HG02759 (cell line): ENCODE results near the gene PHTF2.

Experiments
- ATAC-seq: cut with Tn5 transposase; IDR thresholded peaks from one replicate; pipeline ENCODE4 v1.9.1; 2021; ENCODE audit warnings: mild to moderate bottlenecking, moderate library complexity; ENCODE audit not compliant: unreplicated experiment

PHTF2 gene

DNA sequence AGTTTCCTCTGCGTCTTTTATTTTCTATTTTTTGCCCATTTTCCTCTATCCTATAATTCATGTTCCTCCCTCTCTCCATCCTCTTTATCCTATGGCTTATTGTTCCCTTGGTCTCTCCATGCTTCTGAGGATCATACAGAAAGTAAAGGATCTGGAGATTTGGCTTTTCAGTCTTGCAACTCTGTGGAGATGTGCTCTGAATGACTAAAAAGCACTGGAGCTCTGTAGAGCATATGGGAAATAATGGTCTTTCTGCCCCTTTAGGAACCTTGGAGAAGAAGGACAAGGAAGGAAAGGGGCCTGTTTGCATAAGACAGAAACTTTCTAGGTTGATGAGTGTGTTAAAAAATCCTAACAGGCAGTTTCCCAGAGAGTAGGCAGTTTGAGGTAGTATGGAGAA is 120.1 kb downstream of the PHTF2 start:
- no peak for ATAC-seq

DNA sequence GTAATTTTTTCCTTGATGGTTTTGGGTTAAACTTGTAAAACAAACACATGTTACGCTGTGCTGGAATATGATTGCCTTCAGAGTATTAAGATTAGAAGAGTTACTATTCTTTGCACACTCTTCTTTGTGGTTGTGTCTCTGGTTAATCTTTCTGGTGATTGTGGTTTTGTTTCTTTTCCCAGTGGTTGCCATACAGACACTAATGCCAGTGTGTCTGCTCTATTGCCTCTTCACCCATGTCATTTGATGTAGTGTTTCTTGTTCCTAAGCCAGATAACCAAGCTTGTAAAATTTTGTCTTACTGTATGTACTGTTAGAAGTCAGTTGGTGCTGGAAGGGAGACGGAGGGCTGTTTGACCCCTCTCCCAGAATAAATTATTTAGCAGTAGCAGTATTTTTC is 124.8 kb downstream of the PHTF2 start:
- ATAC-seq = peak; percentile 53

DNA sequence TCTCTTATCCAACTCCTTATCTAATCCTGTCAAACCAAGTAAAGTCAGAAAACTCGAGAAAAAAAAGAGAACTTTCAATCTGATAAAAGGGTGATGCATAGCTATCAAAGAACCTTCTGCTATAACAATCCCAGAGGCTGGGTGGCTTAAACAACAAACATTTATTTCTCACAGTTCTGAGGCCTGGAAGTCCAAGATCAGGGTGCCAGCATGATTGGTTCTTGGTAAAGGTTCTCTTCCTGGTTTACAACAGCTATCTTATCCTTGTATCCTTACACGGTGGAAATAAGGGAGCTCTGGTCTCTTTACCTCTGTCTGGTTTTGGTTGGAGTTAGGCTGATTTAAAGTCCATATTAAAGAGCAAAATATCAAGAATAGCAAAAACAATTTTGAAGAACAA is 131.9 kb downstream of the PHTF2 start:
- no peak for ATAC-seq

DNA sequence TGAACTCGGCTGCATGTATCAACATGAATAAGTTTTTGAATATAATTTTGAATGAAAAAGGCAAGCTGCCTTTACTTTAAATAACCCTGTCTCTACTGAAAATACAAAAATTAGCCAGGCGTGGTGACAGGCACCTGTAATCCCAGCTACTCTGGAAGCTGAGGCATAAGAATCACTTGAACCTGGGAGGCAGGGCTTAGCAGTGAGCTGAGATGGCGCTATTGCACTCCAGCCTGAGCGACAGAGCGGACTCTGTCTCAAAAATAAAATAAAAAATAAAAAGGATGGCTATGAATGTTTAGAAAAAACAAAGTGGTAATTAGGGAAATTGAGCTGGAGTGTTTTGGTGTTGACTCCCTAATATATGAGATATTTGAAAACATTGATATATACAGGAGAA is 133.3 kb downstream of the PHTF2 start:
- no peak for ATAC-seq

DNA sequence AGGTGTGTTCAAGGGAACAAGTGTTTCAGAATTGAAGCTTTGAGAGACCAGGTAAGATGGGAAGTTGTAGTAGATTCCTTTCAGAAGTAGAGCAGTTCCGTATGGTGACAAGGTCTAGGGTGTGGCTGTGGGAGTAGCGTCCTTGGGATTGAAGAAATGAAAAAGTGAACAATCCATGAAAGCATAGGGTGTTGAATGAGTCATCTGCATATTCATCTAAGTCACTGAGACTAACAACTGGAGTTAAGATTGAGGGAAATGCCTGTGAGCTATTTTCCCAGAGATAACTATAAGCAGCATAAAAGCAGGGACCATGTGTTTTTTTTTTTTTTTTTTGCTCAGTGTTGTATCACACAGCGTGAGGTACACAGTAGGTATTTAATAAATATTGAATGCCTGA is 134.8 kb downstream of the PHTF2 start:
- ATAC-seq = no peak

DNA sequence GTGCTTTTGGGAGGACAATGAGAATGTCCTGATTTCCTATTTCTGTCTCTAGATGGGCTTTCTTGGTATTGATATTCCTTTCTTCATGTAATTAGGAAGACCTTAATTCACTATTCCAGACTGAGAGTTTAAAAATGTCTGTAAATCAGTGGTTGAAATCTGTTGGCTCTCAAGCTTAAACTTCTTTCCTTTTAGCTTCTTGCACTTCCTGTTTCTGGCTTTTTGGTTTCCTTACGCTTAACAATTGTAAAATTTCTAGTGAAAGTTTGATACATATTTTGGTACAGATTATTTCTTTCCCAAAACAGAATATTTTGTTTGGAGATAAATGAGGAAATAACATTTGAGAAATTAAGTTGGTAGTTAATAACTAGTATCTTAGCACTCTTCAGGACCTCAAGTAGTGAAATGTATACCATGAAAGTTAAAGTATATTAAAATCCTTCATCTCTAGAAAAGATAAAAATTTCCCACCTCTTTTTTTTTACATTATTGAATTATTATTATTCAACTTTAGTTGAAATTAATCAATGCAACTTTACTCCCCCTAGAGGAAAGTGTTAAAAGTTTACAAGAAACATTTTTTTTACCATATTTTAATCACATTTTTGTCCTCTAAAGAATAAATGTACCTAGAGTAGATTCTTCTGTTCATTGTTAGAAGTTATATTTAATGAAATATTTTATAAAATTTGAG is 137.2 kb downstream of the PHTF2 start:
- ATAC-seq = no peak

DNA sequence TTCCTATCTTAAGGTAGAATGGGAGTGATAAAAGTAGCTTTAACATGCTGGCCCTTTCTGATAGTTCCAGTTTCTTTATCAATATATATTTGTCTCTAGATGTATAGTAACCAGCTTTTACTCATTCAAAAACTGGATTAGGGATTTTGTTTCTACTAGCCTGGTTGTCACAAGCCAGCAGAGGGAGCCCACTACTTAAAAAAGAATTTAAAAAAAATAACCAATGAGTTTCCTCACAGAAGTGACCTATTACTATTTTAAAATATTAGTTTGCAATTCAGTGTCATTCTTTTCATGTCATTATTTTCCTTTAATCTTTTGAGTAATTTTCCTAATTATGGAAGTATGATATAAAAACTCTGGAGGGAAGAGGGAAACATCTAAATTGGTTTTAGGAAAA is 142.1 kb downstream of the PHTF2 start:
- ATAC-seq = no peak

DNA sequence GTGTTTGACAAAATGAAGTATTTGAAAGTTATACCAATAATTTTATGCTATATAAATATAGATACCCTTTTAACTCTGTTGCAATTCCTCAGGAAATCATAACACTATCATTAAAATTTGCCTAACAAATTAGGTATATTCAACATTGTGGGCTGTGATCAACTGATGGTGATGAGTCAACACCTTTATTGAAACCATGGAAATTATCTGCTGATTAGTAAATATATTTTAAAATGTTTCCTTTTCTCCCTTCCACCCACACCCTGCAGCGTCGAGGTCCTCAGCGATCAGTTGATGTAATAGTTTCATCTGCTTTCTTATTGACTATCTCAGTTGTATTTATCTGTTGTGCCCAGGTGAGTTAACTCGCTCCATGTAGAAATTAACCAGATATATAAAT is 143.9 kb downstream of the PHTF2 start:
- ATAC-seq = no peak

DNA sequence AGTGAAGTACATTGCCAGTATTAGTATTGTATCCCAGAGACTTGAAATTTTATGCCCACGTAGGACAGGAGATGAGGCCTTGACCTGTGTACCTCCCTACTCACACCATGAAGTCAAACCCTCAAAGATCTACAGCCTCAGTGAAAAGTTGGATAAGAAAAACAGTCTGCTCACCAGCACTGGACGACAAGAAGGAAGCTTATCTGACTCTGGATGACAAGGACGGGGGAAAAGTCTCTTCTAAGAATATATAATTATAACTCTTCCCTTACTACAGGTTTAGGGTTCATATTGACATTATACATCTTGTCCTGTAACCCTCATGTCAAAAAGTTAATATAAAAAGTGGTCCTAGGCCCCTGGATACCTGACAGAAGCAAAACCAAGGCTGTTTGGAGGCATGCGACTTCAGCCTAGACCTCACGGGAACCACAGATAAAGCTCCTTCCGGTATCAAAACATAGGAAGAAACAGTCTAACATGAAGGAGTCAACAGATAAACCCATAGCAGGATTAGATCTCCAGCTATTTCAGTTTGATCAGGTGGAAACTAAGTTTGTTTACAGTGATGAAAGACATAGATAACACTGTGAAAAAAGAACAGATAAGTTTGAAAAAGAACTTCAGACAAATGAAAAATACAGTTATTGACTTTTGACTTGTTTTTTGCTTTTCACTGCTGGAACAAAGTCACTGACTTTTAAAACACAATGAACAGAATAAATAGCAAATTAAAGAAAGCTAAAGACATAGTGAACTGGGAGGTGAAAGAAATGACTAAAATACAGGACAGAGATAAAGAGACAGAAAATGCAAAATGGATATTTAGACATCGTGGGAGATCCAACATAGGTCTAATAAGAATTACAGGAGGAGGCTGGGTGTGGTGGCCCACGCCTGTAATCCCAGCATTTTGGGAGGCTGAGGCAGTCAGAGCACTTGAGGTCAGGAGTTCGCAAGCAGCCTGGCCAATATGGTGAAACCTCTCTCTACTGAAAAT is 145.9 kb downstream of the PHTF2 start:
- no peak for ATAC-seq

DNA sequence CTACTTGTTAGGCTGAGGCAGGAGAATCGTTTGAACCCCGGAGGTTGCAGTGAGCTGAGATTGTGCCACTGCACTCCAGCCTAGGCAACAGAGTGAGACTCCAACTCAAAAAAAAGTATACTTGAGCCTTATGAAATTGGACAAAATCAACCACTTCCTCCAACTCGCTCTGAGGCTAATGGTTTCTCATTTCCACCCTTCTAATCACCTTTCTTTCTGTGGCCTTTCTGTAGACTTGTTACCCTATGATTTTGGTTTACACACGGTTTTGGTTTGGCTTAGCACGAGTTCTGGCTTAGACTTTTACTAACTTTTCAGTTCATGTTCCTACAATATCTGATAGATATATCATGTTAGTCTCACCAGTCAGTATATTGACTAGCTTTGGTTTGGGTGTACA is 152.0 kb downstream of the PHTF2 start:
- no peak for ATAC-seq

DNA sequence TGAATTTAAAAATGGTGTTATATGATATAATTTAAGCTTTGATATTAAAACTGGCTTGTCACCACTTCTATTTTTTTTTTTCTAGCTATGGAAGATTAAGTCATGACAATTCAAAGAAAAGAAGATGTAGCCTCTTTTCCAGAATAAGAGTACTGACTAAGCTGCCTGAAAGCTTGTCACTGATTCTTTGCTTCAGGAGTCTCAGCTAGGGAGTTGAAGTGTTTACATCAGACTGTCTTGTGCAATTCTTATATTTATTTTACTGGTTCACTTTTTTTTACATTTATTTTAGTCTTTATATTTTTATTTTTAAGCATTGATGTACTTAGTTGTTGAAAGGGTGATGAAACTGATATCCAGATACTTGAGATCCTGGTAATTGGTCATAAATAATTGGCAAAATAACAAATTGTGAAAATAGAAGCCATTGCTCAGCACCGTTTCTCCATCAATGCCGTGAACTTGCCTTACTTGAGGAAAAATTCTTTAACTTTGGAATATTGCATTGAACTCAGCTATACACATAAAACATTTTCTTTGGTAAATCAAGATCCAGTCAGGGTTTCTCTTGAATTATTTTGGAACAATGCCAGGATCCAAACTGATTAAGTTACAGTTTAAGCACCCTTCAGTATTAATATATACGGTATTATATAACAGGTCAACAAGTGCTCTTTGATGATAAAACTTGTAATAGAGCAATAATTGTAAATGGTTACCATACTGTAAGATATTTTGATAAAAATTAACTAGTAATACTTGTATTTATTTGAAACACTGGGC is 156.4 kb downstream of the PHTF2 start:
- no peak for ATAC-seq

DNA sequence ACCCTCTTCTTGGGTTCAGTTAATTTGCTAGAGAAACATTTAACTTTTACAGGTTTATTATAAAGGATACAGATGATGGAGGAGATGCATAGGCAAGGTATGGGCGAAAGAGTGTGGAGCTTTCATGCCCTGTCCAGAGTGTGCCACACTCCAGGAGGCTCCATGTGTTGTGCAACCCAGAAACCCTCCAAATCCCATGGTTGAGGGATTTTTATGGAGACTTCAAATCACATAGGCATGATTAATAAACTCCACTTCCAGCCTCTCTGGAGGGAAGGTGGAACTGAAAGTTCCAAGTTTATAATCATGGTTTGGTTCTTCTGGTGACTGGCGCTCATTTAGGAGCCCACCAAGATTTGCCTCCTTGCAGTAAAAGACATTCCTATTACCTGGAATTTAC is 159.9 kb downstream of the PHTF2 start:
- ATAC-seq = no peak

DNA sequence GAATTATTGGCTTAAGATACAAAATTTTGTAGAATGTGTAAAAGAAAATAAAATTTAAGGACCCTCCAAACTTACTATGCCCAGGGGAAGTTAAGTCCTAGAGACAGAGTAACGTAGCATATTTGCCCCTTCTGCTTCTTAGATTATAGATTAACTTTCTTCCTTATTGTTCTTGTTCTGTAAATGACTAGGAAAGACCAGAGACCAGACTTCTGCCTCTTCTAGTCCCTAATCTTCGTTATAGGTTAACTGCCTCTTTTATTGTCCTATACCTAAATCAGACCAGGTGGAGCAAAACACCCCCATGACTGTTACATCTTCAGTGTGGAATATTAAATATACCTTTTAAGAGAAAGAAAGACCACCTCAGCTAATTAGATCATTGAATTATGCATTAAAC is 160.5 kb downstream of the PHTF2 start:
- no peak for ATAC-seq

DNA sequence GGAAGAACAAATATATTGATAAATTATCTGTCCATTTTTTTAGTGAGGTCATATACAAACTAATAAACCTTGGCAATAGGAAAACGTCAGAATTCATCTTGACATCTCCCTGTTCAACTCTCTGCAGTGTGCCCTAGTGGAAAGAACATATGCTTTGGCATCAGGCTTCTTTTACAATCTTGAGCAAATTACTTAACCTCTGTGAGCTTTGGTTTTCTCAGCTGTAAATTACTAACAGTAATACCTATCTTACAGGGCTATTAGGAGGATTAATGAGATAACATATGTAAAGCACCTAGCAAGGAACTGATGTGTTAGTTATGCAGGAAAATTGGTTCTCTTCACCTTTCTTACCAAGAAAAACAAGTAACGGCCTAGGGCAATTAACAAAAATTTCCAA is 161.8 kb downstream of the PHTF2 start:
- no peak for ATAC-seq

DNA sequence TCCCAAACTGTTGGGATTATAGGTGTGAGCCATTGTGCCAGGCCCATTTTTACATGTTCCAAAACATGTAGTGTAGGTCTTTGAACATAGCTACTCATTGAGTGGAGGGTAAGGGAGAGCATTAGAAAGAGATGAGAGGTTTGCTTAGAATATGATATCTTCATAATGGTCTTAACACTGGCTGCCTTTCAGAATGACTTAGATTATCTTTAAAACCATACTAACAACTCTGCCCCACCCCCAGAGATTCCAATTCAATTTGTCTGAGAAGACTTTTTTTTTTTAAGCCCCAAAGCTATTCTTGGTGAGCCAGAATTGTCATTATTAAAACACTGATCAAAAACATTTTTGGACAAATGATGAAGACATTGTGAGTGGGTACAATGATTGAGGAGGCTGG is 168.9 kb downstream of the PHTF2 start:
- ATAC-seq = no peak

DNA sequence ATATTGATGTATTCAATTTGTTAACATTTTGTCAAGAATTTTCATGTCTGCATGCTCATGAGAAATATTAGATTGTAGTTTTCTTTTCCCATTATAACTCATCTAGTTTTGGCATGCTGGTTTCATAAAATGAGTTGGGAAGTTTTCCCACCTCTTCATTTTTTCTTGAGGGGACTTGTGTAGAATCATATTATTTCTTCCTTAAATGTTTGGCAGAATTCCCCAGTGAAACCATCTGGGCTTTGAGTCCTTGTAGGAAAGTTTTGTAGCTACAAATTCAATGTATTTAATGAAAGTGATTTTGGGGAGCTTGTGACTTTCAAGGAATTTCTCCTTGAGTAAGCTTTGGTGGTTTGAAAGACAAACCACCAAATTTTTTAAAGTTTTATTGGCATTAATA is 173.2 kb downstream of the PHTF2 start:
- no peak for ATAC-seq

DNA sequence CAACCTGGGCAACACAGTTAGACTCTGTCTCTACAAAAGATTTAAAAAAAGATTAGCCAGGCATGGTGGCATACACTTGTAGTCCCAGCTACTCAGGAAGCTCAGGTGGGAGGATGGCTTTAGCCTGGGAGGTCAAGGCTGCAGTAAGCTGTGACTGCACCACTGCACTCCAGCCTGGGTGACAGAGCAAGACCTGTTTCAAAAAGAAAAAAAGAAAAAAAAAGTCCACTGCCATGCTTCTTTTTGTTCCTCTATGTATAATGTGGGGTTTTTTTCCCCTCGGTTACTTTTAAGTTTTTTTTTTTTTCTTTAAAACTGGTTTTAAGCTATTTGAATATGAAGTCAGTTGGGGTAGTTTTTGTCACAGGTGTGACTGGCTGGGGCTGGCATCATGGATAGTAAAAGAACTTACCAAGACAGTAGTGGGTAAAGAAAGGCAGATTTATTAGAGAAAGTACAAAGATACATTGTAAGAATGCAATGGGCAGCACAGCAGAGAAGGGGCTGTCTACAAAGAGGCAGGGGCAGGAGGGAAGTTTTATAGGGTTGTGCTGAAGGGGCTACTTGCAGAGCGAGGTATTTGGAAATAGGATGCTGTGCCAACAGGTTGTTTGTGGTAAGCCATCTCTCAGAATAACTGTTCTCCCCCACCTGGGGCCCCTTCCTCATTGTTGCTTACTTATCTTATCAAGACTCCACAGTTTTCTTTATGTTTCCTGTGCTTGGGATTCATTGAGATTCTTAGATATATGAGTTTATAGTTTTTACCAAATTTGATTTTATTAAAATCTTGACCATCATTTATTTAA is 177.3 kb downstream of the PHTF2 start:
- no peak for ATAC-seq

DNA sequence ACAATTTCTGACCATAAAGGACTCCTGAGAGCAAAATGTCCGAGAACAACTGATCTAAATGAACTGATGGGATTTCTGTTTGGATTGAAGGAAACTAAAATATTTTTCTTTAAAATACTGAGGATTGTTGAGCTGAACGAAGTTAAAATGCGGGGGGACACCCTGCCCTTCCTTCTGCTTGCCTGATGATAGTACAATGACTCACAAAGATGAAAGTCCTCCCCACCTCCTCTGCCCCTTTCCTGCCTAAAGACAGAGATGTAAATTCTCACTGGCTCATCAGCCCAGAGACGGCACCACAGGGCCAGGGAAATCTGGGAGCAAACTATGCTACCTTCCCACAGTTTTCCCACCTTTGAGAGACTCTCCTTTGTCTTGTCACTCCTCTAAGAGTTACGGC is 180.6 kb downstream of the PHTF2 start:
- ATAC-seq = no peak

DNA sequence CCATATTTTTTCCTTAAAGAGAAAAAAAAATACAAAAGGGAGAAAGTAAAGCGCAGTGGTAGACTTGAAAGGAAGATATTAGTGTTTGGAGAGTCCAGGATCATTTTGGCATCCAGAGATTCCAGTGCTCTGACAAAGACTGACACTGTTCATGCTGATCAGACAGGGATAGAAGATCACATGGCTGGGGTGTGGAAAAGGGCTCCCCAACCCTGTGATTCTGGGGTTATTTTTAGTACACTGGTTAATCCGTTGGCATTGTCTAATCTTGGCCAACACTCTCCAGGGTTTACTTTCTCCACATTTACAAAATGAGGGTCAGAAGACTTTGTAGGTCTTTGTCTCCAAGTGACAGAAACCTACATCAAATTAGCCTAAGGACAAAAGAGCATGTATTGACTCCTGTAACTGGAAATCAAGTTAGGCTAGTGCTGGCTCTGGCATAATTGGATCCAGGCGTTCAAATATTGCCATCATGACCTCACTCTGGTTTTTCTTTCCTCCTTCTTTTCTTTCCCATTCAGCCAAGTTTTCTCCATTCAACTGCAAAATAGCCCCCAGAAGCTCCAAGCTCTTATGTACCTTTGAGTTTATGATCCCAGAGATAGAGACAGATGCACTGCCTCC is 181.6 kb downstream of the PHTF2 start:
- no peak for ATAC-seq

DNA sequence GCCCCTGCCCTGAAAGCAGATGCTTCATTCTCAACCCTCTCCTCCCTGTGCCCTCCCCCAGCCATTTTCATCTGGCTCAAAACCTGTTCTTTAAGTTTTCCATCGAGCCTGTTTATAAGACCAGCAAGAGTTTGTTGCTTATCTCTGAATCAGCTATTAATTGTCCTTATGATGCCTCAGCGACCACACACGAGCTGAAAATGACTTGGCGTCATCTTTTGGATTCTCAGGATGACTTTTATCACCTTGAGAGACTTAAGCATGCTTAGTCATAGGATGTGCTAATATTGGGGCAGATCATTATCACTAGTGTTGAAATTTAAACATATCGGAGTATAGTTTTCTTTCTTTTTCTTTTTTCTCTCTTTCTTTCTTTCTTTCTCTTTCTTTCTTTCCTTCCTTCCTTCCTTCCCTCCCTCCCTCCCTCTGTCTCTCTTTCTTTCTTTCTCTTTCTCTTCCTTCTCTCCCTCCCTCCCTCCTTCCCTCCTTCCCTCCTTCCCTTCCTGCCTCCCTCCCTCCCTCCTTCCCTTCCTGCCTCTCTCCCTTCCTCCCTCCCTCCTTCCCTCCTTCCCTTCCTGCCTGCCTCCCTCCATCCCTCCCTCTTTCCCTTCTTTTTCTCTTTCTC is 184.5 kb downstream of the PHTF2 start:
- no peak for ATAC-seq
